ENCODE measurements around the gene SIRPD.
A peak's percentile ranks its signal among the peaks of the same experiment; 100 is the strongest.

SIRPD gene

GRCh38 chr20:1528811-1529210 is 28.7 kb downstream of the SIRPD start:
- DNase-seq (ENCODE audit: low read depth) = peak; percentile 73
- TF ChIP-seq CTCF (IDR thresholded peaks at IDR 0.05; ENCODE audit: insufficient read depth, low read depth, low read length, missing control alignments) = no peak
- no peak overlapping the region for H3K4me3 ChIP-seq (ENCODE audit: low read length)

GRCh38 chr20:1527923-1528322 is 29.6 kb downstream of the SIRPD start:
- no peak for TF ChIP-seq CTCF (IDR thresholded peaks at IDR 0.05; ENCODE audit: insufficient read depth, low read depth, low read length, missing control alignments)
- no peak for DNase-seq (ENCODE audit: low read depth)
- no peak overlapping the region for H3K4me3 ChIP-seq (ENCODE audit: low read length)

- DNase-seq (ENCODE audit: low read depth) = no peak
- no peak overlapping the region for H3K4me3 ChIP-seq (ENCODE audit: low read length)
- TF ChIP-seq CTCF (IDR thresholded peaks at IDR 0.05; ENCODE audit: insufficient read depth, low read depth, low read length, missing control alignments) = no peak
Measured at GRCh38 chr20:1526896-1527295, 30.6 kb downstream of the SIRPD start.

DNA sequence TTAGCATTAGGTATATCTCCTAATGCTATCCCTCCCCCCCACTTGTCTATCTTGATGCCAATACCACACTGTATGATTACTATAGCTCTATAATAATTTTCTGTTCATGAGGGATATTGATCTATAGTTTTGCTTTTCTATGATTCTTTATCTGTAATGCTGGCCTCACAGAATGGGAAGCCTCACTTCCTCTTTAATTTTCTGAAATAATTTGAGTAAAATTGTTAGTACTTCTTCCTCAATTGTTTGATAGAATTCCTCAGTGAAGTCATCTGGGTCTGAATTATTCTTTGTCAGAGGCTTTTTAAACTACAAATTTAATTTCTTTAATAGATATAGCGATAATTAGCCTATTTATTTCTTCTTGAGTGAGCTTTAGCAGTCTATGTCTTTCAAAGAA is 31.2 kb downstream of the SIRPD start:
- DNase-seq (ENCODE audit: low read depth) = no peak
- H3K4me3 ChIP-seq (ENCODE audit: low read length) = no peak overlapping the region
- no peak for TF ChIP-seq CTCF (IDR thresholded peaks at IDR 0.05; ENCODE audit: insufficient read depth, low read depth, low read length, missing control alignments)

- H3K4me3 ChIP-seq (ENCODE audit: low read length) = no peak overlapping the region
- no peak for TF ChIP-seq CTCF (IDR thresholded peaks at IDR 0.05; ENCODE audit: insufficient read depth, low read depth, low read length, missing control alignments)
- DNase-seq (ENCODE audit: low read depth) = no peak
Measured at GRCh38 chr20:1524004-1524403, 33.5 kb downstream of the SIRPD start.

GRCh38 chr20:1517010-1517409 is 40.5 kb downstream of the SIRPD start:
- H3K4me3 ChIP-seq (ENCODE audit: low read length) = no peak overlapping the region
- TF ChIP-seq CTCF (IDR thresholded peaks at IDR 0.05; ENCODE audit: insufficient read depth, low read depth, low read length, missing control alignments) = no peak

DNA sequence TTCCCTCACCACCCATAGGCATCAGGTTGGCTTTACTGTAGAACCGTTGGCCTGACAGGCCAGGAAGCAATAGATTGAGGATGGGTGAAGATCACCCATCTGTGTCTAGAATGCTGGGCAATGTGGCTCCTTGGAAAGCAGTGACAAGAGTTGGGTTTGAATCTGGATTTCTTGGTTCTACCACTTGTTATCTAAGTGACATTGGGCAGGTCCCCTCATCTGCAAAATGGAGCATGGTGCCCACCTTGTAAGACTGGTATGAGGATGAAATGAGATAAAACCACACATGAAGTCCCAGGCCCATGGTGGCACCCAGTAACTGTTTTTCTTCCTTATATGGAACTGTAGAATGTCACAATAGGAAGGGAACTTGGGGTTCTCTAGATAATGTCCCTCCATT is 43.7 kb downstream of the SIRPD start:
- no peak overlapping the region for H3K4me3 ChIP-seq (ENCODE audit: low read length)
- DNase-seq (ENCODE audit: low read depth) = no peak
- TF ChIP-seq CTCF (IDR thresholded peaks at IDR 0.05; ENCODE audit: insufficient read depth, low read depth, low read length, missing control alignments) = no peak

More at GRCh38 chr20:1517010-1517409, 40.5 kb downstream of the SIRPD start:
- DNase-seq (ENCODE audit: low read depth) = no peak
